GM13977 (cell line): ENCODE measurements around the gene AUTS2.

Source experiments
- DNase-seq: peaks from one replicate; pipeline ENCODE4 v3.0.0; 2012; ENCODE audit warnings: low spot score
- in situ Hi-C: fragments of 300-500 bp; cut with MboI; formaldehyde crosslinking; loops from one replicate; pipeline ENCODE4 v1.12.0; 2022; ENCODE audit warnings: low sequenced_read_pairs, low pct_unique_long_range_greater_than_20kb, mixed read lengths, inconsistent platforms; ENCODE audit not compliant: unreplicated experiment
- TF ChIP-seq, protein P1 (sequence below): IDR thresholded peaks from 2 replicates; pipeline ENCODE4 v1.5.1; 2012; ENCODE audit warnings: mild to moderate bottlenecking, control low read depth; ENCODE audit not compliant: insufficient read depth; ENCODE audit errors: extremely low read depth, missing control alignments

AUTS2 gene

GRCh38 chr7:70384024-70384423 is 785.7 kb downstream of the AUTS2 start:
- no peak for DNase-seq
- TF ChIP-seq, protein P1, sequence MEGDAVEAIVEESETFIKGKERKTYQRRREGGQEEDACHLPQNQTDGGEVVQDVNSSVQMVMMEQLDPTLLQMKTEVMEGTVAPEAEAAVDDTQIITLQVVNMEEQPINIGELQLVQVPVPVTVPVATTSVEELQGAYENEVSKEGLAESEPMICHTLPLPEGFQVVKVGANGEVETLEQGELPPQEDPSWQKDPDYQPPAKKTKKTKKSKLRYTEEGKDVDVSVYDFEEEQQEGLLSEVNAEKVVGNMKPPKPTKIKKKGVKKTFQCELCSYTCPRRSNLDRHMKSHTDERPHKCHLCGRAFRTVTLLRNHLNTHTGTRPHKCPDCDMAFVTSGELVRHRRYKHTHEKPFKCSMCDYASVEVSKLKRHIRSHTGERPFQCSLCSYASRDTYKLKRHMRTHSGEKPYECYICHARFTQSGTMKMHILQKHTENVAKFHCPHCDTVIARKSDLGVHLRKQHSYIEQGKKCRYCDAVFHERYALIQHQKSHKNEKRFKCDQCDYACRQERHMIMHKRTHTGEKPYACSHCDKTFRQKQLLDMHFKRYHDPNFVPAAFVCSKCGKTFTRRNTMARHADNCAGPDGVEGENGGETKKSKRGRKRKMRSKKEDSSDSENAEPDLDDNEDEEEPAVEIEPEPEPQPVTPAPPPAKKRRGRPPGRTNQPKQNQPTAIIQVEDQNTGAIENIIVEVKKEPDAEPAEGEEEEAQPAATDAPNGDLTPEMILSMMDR, result no peak
- in situ Hi-C loops, result no loop called here

- DNase-seq, result no peak
- TF ChIP-seq, protein P1, result no peak
- in situ Hi-C loops, result no loop called here
Measured at GRCh38 chr7:70384891-70385290, 786.6 kb downstream of the AUTS2 start.

DNA sequence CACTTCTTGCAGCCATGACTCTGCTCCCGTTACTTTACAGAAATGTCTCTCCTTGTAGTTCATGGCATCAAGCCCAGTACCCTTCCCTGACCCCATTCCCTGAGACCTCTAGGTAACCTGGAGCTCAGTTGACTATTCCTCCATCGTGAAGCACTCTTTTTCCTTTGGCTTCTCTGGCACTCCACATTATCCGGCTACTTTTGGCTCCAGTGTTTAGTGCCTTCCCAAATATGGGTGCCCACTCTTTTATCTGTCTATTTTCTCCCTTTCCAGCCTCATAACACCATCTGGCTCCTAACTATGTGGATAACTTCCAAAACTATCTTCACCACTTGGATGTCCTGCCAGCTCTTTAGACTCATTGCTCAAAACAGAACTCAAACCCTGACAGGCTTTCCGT is 788.9 kb downstream of the AUTS2 start:
- in situ Hi-C loops, result no loop called here
- TF ChIP-seq, protein P1, result no peak
- no peak for DNase-seq

DNA sequence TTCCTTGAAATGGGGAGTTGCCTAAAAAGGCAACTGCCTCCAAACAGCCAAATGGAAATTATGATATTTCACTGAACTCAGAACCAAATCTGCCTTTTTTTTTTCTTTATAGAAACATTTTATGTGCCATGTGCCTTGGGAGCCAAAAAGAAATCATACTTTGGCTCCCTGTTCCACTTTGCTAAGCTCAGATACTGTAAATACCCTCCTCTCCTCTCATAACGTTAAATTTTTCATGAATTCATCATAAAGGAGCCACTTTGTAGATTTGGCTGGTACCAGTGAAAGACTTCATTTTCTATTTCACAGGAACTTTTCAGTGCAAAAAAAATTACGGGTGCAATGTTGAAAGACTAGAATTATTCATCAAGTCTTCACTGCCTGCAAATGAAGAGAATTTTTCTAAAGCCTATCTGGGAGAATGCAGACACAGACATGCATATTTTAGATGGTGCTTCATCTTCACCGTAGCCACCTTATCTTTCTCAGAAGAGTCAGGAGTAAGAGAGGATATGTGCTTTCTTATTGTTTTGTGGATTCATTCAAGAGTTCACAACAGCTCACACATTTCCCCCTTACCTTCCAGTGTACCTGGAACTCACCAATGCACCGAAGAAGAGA is 791.4 kb downstream of the AUTS2 start:
- no peak for DNase-seq
- TF ChIP-seq, protein P1, result no peak
- in situ Hi-C loops, result no loop called here

GRCh38 chr7:70390251-70390650 is 792.0 kb downstream of the AUTS2 start:
- in situ Hi-C loops, result no loop called here
- TF ChIP-seq, protein P1, result no peak
- DNase-seq, result no peak

DNA sequence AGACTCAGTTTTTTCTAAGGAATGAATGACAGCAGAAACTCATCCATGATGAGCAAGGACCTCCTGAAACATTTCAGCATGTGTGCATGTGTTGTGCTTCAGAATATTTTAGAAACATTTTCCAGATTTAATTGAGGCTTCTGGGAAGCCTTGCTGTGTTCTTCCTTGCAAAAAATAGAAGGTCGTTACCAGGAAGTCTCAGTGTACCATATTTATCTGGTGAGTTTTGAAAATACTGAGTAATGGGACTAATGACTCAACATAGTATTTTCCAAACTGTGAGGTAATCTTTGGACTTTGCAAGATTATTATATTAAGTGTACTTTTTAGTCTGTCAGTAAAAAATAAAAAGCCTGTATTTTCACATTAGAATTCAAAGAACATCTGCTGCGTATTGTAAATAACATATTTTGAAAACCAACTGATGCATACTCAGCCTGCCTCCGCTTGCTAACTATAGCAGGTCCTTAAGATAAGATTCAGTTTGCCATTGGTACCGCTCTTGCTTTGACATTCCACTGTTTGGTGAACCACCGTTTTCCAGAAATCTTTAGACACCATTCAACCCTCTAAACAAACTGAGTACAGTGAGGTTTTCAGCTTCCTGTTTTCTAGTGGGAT is 794.1 kb downstream of the AUTS2 start:
- TF ChIP-seq, protein P1, result no peak
- DNase-seq, result no peak
- in situ Hi-C loops, result no loop called here
